Naive B cell (primary cell): ENCODE measurements around the gene PTCD3. TPM values are rescaled to one million over a fixed set of nuclear protein-coding genes. Genes with fewer than 3 reads are reported as not detected.

Experiments
- ATAC-seq, 2 donors: fragments of 150-1000 bp; cut with Tn5 transposase; 2 replicates each; pipeline ENCODE4 v1.10.0; 2021; ENCODE audit warnings: low read depth in 2 of 2, mild to moderate bottlenecking in 2 of 2, moderate library complexity in 2 of 2
- DNase-seq: peaks from one replicate; pipeline ENCODE4 v3.0.0; 2022
- H3K27ac Mint-ChIP-seq, 6 donors: one replicate each; pipeline ENCODE4 v1.8.0; 2020 to 2022; ENCODE audit warnings: mild to moderate bottlenecking in 6 of 6, mixed read lengths in 6 of 6, moderate library complexity in 5 of 6, inconsistent platforms in 2 of 6
- H3K27me3 Mint-ChIP-seq, 3 donors: one replicate each; pipeline ENCODE4 v1.8.0; 2021 to 2022; ENCODE audit warnings: mixed read lengths in 3 of 3, mild to moderate bottlenecking in 1 of 3
- H3K36me3 Mint-ChIP-seq, 2 donors: one replicate each; pipeline ENCODE4 v1.8.0; 2020 to 2022; ENCODE audit warnings: mixed read lengths in 2 of 2, inconsistent platforms in 1 of 2, mild to moderate bottlenecking in 1 of 2
- H3K4me1 Mint-ChIP-seq, 3 donors: one replicate each; pipeline ENCODE4 v1.8.0; 2020 to 2022; ENCODE audit warnings: mixed read lengths in 3 of 3, inconsistent platforms in 1 of 3, mild to moderate bottlenecking in 1 of 3, moderate library complexity in 1 of 3
- H3K4me3 Mint-ChIP-seq, 8 donors: one replicate each; pipeline ENCODE4 v1.8.0; 2020 to 2022; ENCODE audit warnings: mild to moderate bottlenecking in 8 of 8, mixed read lengths in 8 of 8, moderate library complexity in 8 of 8, inconsistent platforms in 2 of 8
- H3K9me3 Mint-ChIP-seq, 7 donors: one replicate each; pipeline ENCODE4 v1.8.0; 2020 to 2022; ENCODE audit warnings: mixed read lengths in 7 of 7, mild to moderate bottlenecking in 5 of 7, inconsistent platforms in 2 of 7, moderate library complexity in 1 of 7
- polyA plus RNA-seq, 6 donors: library from polyadenylated mRNA; unstranded; fragments of 300-500 nt; fragmentation: Illumina TruSeq; gene quantifications; one replicate each; pipeline ENCODE4 v1.2.3, GENCODE V29; 2021; ENCODE audit warnings: low read depth in 6 of 6

Gene PTCD3
- polyA plus RNA-seq, 6 donors from 2014 or later = 28.8 to 51.9 (median 42.5) TPM

DNA sequence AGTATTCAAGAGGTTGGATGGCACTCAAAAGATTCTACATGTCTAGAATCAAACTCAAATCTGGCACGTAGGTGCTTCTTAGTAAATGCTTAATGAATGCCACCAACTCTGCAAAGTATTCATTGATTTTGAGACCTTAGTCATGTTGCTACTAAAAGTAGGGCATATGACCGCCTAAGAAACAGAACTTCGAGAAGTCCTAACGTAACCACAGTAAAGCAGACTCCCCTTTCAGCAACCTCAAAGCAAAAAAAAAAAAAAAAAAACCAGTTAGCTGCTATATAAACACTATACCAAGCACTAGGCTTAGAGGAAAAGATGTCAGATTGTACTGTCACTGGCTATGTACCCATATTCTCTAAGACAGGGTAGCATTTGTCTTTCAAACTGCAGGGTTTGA, 33.9 kb downstream of the PTCD3 start:
- Mint-ChIP-seq H3K4me3 (no peak overlapping the region), H3K4me1 (no peaks in the 10 kb centered on the region), H3K9me3 (no peaks in the 10 kb centered on the region), H3K27me3 (no peaks in the 10 kb centered on the region), H3K36me3 (peaks cover 31 to 41% of the 10 kb centered on the region in 2 donors), H3K27ac (no peak overlapping the region)
- ATAC-seq (no peak), DNase-seq (no peak)

DNA sequence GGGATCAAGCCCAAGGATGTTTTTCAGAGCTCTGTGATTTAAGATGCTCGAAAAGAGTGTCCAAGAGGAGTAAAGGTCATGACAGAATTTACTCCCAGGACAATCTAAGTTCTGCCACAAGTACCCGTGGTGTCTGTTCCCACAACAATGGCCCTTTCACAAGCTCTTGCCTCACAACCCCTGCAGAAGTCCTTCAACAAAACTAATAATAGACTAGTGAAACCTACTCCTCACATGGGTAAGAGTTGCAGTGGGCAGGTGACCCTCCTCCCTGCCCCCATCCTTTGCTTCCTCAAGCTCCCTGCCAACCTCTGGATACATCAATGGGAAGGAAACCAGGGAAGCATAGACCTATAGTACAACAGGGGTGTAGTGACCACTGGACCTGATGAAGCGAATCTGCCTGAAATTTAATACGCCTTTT, 34.9 kb downstream of the PTCD3 start:
- peak overlapping the region in 1 of 6 donors; percentile 69 for H3K27ac Mint-ChIP-seq

DNA sequence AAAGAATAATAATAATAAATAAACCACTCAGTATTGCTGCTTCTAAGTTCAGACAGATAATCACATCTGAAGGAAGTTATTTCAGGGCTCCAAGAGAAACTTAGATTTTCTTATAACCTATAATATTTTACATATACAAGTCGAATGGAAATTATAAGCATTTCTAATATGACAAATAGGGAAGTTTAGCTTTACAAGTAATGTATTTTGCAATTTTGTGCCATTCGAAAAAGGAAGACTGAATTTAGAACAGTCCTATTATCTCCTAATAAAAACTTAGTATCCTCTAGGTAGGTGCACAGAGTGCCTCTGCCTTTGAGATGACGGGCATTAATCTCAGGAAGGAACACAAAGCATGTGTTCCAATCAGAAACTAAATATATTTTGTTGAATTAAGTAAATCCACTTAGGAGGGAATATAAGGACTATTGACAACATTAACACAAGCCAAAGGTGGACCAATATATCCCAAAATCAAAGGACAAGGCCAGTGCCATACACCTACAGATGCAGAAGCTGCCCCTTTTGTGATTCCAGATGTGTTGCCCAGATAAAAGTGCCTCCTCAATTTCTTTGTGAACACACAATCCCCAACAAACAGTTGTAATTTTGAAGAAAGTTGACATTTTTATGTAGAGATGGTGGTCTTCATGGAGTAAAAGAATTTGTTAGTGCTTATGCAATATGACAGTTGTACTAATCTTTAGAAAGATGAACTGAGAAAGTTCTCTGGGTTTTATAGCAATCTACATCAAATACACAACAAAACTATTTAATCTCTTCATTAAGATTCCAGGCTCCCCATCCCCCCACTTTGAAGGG, 36.6 kb downstream of the PTCD3 start:
- ATAC-seq (no peak), DNase-seq (no peak)
- H3K9me3 Mint-ChIP-seq = no peaks in the 10 kb centered on the region
- H3K4me1 Mint-ChIP-seq = no peaks in the 10 kb centered on the region
- peaks cover 8 to 34% of the 10 kb centered on the region in 2 donors for H3K36me3 Mint-ChIP-seq
- H3K27ac Mint-ChIP-seq = peak overlapping the region in 2 of 6 donors; percentile 30 to 32
- no peak overlapping the region for H3K4me3 Mint-ChIP-seq
- no peaks in the 10 kb centered on the region for H3K27me3 Mint-ChIP-seq

More for the DNA sequence above, 34.9 kb downstream of the PTCD3 start:
- no peak overlapping the region for H3K4me3 Mint-ChIP-seq
- DNase-seq (no peak), ATAC-seq (no peak)
- H3K4me1 Mint-ChIP-seq = no peaks in the 10 kb centered on the region
- H3K27me3 Mint-ChIP-seq = no peaks in the 10 kb centered on the region
- H3K9me3 Mint-ChIP-seq = no peaks in the 10 kb centered on the region
- peaks cover 21 to 41% of the 10 kb centered on the region in 2 donors for H3K36me3 Mint-ChIP-seq

DNA sequence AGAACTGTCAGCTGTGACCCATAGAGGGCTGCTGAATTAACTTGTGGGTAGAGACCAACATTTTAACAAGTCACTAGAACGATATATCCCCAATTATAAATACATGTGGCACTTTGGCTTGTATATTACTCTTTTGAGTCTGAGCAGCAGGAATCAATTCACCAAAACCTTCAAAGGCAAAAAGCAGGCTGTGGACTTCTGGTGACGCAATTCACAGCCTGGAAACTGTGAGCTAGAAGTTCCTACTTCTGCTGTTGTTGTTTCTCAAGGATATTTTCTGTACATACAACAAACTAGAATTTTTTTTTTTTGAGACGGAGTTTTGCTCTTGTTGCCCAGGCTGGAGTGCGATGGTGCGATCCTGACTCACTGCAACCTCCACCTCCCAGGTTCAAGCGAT, 37.3 kb downstream of the PTCD3 start:
- Mint-ChIP-seq H3K27me3 (no peaks in the 10 kb centered on the region), H3K27ac (peak overlapping the region in 2 of 6 donors; percentile 30 to 32), H3K9me3 (no peaks in the 10 kb centered on the region), H3K4me3 (no peak overlapping the region), H3K4me1 (no peaks in the 10 kb centered on the region), H3K36me3 (peaks cover 1 to 33% of the 10 kb centered on the region in 2 donors)
- no peak for DNase-seq
- no peak for ATAC-seq

DNA sequence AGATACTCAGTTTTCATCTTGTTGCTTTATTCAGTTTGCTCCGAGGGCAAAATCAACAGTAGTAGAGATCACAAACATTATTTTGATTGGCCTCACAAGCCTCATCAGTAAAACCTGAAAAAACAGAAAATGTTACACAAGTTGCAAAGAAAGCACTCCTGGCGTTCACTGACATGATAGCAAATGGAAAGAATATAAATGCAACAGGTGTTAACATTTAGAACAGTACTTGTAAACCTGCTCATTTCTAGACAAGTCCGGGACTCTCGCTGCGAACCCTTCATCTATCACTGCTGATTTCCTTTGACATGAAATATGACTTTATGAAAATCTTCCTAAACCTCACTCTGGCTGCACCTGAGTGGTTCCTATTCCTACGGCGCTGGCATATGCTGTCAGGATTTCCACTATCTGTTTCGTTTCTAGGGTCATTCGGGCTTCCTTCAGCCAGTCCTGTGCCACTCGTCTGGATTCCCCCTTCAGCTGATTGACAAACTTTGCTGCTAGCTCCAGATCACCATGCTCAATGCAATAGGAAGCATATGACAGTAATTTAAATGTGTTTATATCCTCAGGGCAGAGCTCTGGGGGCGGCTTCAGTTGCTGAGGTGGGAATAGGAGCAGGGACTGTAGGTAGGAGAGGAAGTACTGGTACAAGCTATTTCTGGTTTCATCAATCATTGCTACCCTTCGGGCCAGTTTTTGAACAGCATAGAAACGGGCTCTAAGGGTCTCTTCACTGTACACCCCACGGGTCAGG, 38.1 kb downstream of the PTCD3 start:
- peaks cover 0 to 4% (median 0%) of the 10 kb centered on the region in 3 donors for H3K4me1 Mint-ChIP-seq
- H3K4me3 Mint-ChIP-seq = no peak overlapping the region
- H3K9me3 Mint-ChIP-seq = no peaks in the 10 kb centered on the region
- no peak for DNase-seq
- H3K27me3 Mint-ChIP-seq = no peaks in the 10 kb centered on the region
- peaks cover 4 to 33% of the 10 kb centered on the region in 2 donors for H3K36me3 Mint-ChIP-seq
- H3K27ac Mint-ChIP-seq = peak overlapping the region in 5 of 6 donors; percentile 3 to 74 (median 58)
- ATAC-seq = no peak

DNA sequence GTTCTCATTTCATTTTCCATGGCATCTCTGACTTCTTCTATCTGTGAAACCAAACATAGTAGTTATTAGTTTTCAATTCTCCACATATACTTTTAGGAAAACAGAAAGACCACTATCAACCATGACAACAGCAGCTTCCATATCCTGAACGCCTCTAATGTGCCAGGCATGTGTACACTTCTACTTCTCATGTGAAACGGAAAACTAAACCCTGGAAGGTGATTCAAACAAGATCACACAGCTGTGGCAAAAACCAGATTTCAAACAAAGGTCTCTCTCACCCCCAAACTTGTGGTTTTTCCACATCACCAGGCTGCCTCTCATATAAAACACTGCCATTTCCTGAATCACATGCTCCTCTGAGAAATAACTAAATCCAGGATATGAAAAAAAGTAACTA, 41.8 kb downstream of the PTCD3 start:
- H3K9me3 Mint-ChIP-seq = no peaks in the 10 kb centered on the region
- peak overlapping the region in 4 of 6 donors; percentile 63 to 78 (median 64) for H3K27ac Mint-ChIP-seq
- peaks cover 19 to 38% of the 10 kb centered on the region in 2 donors for H3K36me3 Mint-ChIP-seq
- DNase-seq (no peak), ATAC-seq (no peak)
- H3K4me1 Mint-ChIP-seq = peaks cover 0 to 4% (median 0%) of the 10 kb centered on the region in 3 donors
- no peaks in the 10 kb centered on the region for H3K27me3 Mint-ChIP-seq
- no peak overlapping the region for H3K4me3 Mint-ChIP-seq

DNA sequence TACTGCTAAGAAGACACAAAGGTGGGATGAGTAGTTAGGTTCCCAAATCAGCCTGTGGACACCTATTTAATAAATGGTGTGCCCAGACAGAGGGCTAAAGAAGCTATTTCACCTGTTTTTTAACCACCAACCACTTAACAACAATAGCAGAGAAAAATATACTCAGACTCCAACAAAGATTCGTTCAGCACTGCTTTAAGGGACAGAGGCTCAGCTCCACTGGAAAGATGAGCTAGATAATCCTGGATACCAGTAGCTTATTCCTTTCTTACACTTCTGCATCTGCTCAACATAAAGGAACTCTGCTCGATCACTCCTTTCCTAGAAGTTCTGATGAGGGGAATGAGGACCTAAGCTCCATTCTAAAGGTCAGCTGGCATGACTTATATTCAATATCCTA, 44.5 kb downstream of the PTCD3 start:
- no peaks in the 10 kb centered on the region for H3K9me3 Mint-ChIP-seq

DNA sequence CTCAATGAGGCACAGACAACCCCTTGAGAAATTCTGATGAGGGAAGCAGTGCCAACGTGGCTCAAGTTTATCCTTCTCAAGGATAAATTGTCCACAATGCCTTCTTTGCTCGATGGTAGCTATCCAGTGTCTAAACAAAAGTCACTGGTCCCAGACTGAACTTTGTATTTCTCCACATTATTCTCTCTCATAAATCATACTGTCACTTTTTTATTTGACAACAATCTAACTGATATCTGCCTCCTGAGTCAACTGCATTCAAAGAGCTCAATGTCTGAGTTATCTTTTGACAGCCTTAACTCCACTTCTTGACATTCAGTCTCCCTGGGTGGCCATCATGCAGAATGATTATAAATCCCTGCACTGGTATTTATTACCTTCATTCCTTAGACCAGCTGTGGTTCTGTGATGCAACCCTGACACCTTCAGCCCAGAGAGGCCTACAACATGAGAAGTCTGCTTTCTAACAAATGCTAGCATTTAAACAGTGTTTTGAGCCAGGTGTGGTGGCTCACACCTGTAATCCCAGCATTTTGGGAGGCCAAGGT, 51.0 kb downstream of the PTCD3 start:
- DNase-seq (no peak), ATAC-seq (no peak)
- H3K27me3 Mint-ChIP-seq = no peaks in the 10 kb centered on the region
- H3K4me1 Mint-ChIP-seq = no peaks in the 10 kb centered on the region
- peak overlapping the region in 2 of 6 donors; percentile 4 to 27 for H3K27ac Mint-ChIP-seq
- no peaks in the 10 kb centered on the region for H3K9me3 Mint-ChIP-seq
- peaks cover 0 to 7% of the 10 kb centered on the region in 2 donors for H3K36me3 Mint-ChIP-seq
- H3K4me3 Mint-ChIP-seq = no peak overlapping the region

More for the DNA sequence above, 44.5 kb downstream of the PTCD3 start:
- H3K27me3 Mint-ChIP-seq = no peaks in the 10 kb centered on the region
- H3K4me3 Mint-ChIP-seq = no peak overlapping the region
- ATAC-seq (no peak), DNase-seq (no peak)
- H3K27ac Mint-ChIP-seq = no peak overlapping the region
- H3K36me3 Mint-ChIP-seq = peaks cover 19 to 25% of the 10 kb centered on the region in 2 donors
- H3K4me1 Mint-ChIP-seq = peaks cover 0 to 4% (median 0%) of the 10 kb centered on the region in 3 donors

DNA sequence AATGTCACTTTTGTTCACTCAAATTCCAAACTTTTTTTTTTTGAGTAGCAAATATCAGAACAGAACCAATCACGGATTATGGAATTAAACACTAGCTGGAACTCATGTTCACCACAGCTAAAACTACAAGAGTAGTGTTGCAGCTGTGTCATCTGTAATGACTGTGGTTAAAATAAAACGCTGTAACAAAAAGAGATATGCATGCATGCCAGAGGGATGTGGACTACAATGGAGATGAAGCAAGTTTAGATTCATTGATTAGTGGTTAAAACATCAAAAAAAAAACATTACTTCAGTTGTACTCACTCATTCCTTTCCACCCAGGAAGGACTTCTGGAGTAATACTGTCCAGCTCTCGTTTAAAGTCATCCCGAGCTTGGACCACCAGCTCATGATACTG, 52.3 kb downstream of the PTCD3 start:
- ATAC-seq = no peak
- Mint-ChIP-seq H3K27me3 (no peaks in the 10 kb centered on the region), H3K27ac (no peak overlapping the region), H3K4me3 (no peak overlapping the region), H3K9me3 (no peaks in the 10 kb centered on the region), H3K4me1 (no peaks in the 10 kb centered on the region), H3K36me3 (peaks cover 0 to 7% of the 10 kb centered on the region in 2 donors)
- DNase-seq = no peak

DNA sequence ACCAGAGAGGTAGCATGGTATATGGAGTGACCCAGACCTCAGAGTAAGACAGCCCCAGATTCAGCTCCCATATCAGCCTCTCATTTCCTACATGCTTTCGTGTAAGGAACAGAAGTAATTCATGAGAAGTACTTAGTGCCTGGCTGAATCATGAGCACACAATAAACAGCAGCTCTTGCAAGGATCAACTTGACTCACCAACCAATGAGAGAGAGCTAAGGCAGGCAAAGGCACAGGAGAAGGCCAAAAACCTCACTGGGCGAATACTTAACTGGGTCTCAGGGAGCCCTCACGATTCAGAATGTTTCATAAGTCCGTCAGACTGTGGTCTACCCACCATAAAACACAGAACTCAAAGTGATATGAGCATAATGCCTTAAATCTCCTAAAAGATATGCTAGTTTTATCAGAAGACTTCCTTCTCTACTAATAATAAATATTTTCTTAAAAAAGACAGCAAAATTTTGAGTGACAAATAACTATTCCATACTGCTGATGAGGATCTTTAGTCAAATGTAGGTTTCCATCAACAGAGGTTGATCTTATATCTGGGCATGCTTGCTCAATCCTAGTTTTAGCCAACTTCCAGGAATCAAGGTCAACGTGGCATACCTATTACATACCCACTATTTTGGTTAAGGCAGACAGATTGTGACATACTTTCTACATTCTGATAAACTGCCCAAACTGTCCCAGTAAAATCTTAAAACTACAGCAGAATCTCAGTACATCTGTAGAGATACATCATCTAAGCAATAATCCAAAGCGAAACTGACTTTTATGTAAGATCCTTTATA, 54.3 kb downstream of the PTCD3 start:
- no peak for DNase-seq
- no peaks in the 10 kb centered on the region for H3K27me3 Mint-ChIP-seq
- no peaks in the 10 kb centered on the region for H3K9me3 Mint-ChIP-seq
- no peaks in the 10 kb centered on the region for H3K4me1 Mint-ChIP-seq
- H3K4me3 Mint-ChIP-seq = no peak overlapping the region
- H3K36me3 Mint-ChIP-seq = peaks cover 7 to 9% of the 10 kb centered on the region in 2 donors
- no peak for ATAC-seq
- peak overlapping the region in 1 of 6 donors; percentile 22 for H3K27ac Mint-ChIP-seq

DNA sequence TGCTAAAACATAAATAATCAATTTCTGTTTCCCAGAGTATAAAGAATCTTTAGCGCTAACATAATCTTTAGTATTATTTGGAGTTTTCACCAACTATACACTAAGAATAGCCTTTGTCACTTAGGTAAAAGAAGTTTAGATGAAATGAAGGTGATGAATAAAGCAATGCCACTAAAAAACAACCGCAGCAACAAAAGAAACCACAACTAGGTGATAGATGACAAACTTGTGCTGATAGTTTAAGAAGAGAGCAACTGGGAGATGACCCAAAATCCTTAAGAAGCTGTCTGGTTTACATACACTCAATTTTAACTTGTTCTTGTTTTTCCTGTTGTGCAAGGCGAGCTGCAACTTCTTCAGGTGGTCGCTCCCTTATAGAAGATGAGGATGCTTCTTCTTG, 64.4 kb downstream of the PTCD3 start:
- H3K9me3 Mint-ChIP-seq = no peaks in the 10 kb centered on the region
- DNase-seq = no peak
- no peak overlapping the region for H3K27ac Mint-ChIP-seq
- H3K27me3 Mint-ChIP-seq = no peaks in the 10 kb centered on the region
- H3K4me3 Mint-ChIP-seq = no peak overlapping the region
- H3K36me3 Mint-ChIP-seq = peaks cover 26 to 33% of the 10 kb centered on the region in 2 donors
- no peak for ATAC-seq
- peaks cover 16 to 30% (median 17%) of the 10 kb centered on the region in 3 donors for H3K4me1 Mint-ChIP-seq

DNA sequence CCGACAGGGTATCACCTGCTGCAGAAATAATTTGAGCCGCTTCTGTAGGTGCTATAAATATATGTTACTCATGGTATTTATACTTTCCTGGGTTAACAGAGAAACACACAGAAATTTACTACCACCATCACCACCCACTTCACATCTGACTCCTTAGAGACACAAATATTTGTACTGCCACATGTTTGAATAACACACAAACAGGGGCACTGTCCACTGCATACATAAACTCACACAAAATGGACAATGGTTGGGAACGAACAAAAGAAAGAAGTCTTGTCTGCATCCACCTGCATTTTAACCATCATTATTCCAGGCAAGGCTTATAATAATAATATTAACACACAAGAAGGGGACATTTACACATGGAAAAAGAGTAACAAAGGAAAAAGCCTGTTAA, 65.3 kb downstream of the PTCD3 start:
- H3K9me3 Mint-ChIP-seq = no peaks in the 10 kb centered on the region
- DNase-seq = no peak
- H3K27me3 Mint-ChIP-seq = no peaks in the 10 kb centered on the region
- H3K4me3 Mint-ChIP-seq = no peak overlapping the region
- ATAC-seq = no peak
- H3K36me3 Mint-ChIP-seq = peaks cover 26 to 39% of the 10 kb centered on the region in 2 donors
- H3K4me1 Mint-ChIP-seq = peaks cover 20 to 37% (median 24%) of the 10 kb centered on the region in 3 donors
- no peak overlapping the region for H3K27ac Mint-ChIP-seq

DNA sequence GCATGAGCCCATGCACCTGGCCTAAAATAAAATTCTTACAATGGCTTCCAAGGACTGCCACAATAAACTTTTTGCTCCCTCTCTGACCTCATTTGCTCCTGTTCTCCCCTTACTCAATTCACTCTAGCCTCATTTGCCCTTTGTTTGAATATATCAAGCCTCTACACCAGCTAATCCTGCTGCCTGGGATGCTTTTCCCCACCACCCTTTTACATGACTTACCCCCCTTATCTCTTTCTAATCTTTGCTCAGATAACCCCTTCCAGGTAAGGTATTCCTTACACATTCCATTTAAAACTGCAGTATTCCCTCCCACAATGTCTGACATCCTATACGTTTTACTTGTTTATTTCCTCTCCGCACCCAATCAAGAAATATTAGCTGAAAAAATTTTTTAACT, 66.6 kb downstream of the PTCD3 start:
- H3K9me3 Mint-ChIP-seq = no peaks in the 10 kb centered on the region
- no peaks in the 10 kb centered on the region for H3K27me3 Mint-ChIP-seq
- DNase-seq = no peak
- H3K4me3 Mint-ChIP-seq = peak overlapping the region in 1 of 8 donors; percentile 63
- H3K4me1 Mint-ChIP-seq = peaks cover 23 to 40% (median 26%) of the 10 kb centered on the region in 3 donors
- peak overlapping the region in 2 of 6 donors; percentile 77 to 90 for H3K27ac Mint-ChIP-seq
- ATAC-seq = no peak
- peaks cover 24 to 39% of the 10 kb centered on the region in 2 donors for H3K36me3 Mint-ChIP-seq
